ENCODE data around the gene HOXD13. TPM values are rescaled to one million over a fixed set of nuclear protein-coding genes. Genes with fewer than 3 reads are reported as not detected.

HOXD13 gene
- total and polyA plus RNA-seq, 2 of the 8 experiments (the other 6 are each of a cell fraction or from before 2014, with no cell fraction given), result not detected

- H2BK120ac ChIP-seq (replicated peaks; ENCODE audit: low read depth, low read length), result no peak overlapping the region
- H2BK20ac ChIP-seq (ENCODE audit: low read length), result no peak overlapping the region
- H2AK5ac ChIP-seq (ENCODE audit: low read depth, low read length), result no peak overlapping the region
- H3K79me2 ChIP-seq (ENCODE audit: control insufficient read depth in 1 of 2, insufficient read depth in 2 of 2, low read length in 2 of 2), result no peaks in the 10 kb centered on the region
- CTCF ChIA-PET (ENCODE audit: partially characterized antibody), result interaction anchor here (1.2 to 5.1 kb wide), 7 partner anchors 12 to 536 kb away, joined by 3 to 19 read pairs (median 3); no protein-coding TSS in a partner anchor
- no peak for FAIRE-seq
- H3K4me3 ChIP-seq (ENCODE audit: extremely low read depth in 1 of 4, insufficient read depth in 2 of 4, low read depth in 3 of 4, low read length in 4 of 4), result no peak overlapping the region
- peaks cover 0 to 13% (median 0%) of the 10 kb centered on the region in 4 experiments; a peak in 1 of 8 replicates for H3K36me3 ChIP-seq (ENCODE audit: control insufficient read depth in 2 of 4, insufficient read depth in 4 of 4, low read length in 3 of 4)
- H4K91ac ChIP-seq (replicated peaks; ENCODE audit: insufficient read length, low read length), result no peak overlapping the region
- no peak overlapping the region for H3K14ac ChIP-seq (ENCODE audit: insufficient read length)
- H4K8ac ChIP-seq (ENCODE audit: extremely low read depth, insufficient read depth, low read length), result no peak overlapping the region
- peaks cover 92 to 100% (median 99%) of the 10 kb centered on the region in 4 experiments for H3K27me3 ChIP-seq (replicated peaks in 1 of 4; ENCODE audit: control insufficient read depth in 3 of 4, extremely low read depth in 1 of 4, insufficient read depth in 3 of 4, low read length in 3 of 4)
- no peak overlapping the region for H4K5ac ChIP-seq (ENCODE audit: insufficient read length, low read depth, low read length)
- H3K4ac ChIP-seq (replicated peaks; ENCODE audit: insufficient read length, low read depth, low read length), result no peak overlapping the region
- peaks cover 0 to 3% (median under 1%) of the 10 kb centered on the region in 4 experiments; a peak in 4 of 7 replicates for H3K4me1 ChIP-seq (replicated peaks in 1 of 4; ENCODE audit: control insufficient read depth in 3 of 4, insufficient read depth in 4 of 4, low read length in 3 of 4)
- POLR2A ChIA-PET (ENCODE audit: partially characterized antibody), result interaction anchor here (1.6 kb wide), 1 partner anchor 49 kb away, joined by 4 read pairs; no protein-coding TSS in a partner anchor
- peak; percentile 58 for TF ChIP-seq SUZ12 (IDR thresholded peaks at IDR 0.05; ENCODE audit: low read length)
- no peak for TF ChIP-seq USF2 (IDR thresholded peaks at IDR 0.05; ENCODE audit: low read length)
- TF ChIP-seq RNF2 (IDR thresholded peaks at IDR 0.05; ENCODE audit: borderline replicate concordance, low read depth, low read length, missing control alignments, poor library complexity, severe bottlenecking), result peak; percentile 37
- peak; percentile 37 for TF ChIP-seq EZH2 (IDR thresholded peaks at IDR 0.05; ENCODE audit: low read depth, low read length, severe bottlenecking)
- no peak overlapping the region for H3K18ac ChIP-seq (ENCODE audit: extremely low read depth, low read length)
- no peak overlapping the region for H2BK5ac ChIP-seq (ENCODE audit: low read depth, low read length)
- no peak overlapping the region for H3K9ac ChIP-seq (replicated peaks in 1 of 4; ENCODE audit: extremely low read depth in 1 of 4, low read depth in 3 of 4, low read length in 3 of 4)
- H2AFZ ChIP-seq (ENCODE audit: low read length), result no peak overlapping the region
- no peaks in the 10 kb centered on the region; the same call in 1 of the 2 replicates for H3K23me2 ChIP-seq (ENCODE audit: low read depth, low read length)
- no peak overlapping the region for H3K23ac ChIP-seq (ENCODE audit: insufficient read length)
- H3K27ac ChIP-seq (ENCODE audit: low read depth, low read length), result no peak overlapping the region
- H3K9me3 ChIP-seq (ENCODE audit: insufficient read depth in 2 of 2, low read depth in 1 of 2, low read length in 1 of 2), result peaks cover 0 to 16% of the 10 kb centered on the region in 2 experiments; a peak in 2 of 4 replicates
- peaks cover 16 to 27% of the 10 kb centered on the region in 2 experiments for H4K20me1 ChIP-seq (replicated peaks in 1 of 2; ENCODE audit: control insufficient read depth in 1 of 2, insufficient read depth in 2 of 2, low read length in 2 of 2)
- no peak overlapping the region for H2BK12ac ChIP-seq (ENCODE audit: low read depth, low read length)
- H3K4me2 ChIP-seq (ENCODE audit: insufficient read depth in 1 of 2, low read depth in 2 of 2, low read length in 2 of 2), result no peak overlapping the region; a peak in 1 of 4 replicates
- H2BK15ac ChIP-seq (ENCODE audit: low read length), result no peak overlapping the region
- no peak for DNase-seq (ENCODE audit: low read depth in 1 of 2, low spot score in 2 of 2)
- no peaks in the 10 kb centered on the region for H3K79me1 ChIP-seq (ENCODE audit: low read depth, low read length)
- no peak overlapping the region for H3K56ac ChIP-seq (replicated peaks; ENCODE audit: insufficient read length, low read depth, low read length)
- WGBS, 2 experiments (ENCODE audit: extremely low coverage in 1 of 2, insufficient coverage in 1 of 2, insufficient read length in 1 of 2, insufficient replicate concordance in 2 of 2, low coverage in 1 of 2, low lambda C conversion rate in 2 of 2, missing lambda C conversion rate in 1 of 2), result 30% methylated on average over 16 of the region's 16 CpGs; no CpG with 5 or more reads in 1 of the 2 experiments
These were observed 22.6 kb downstream of the HOXD13 start for GRCh38 chr2:176114930-176115625.

All from H1 (cell line).